HepG2 (cell line): Measurements from ENCODE around the gene TSSK6. TPM values are rescaled to one million over a fixed set of nuclear protein-coding genes. Genes with fewer than 3 reads are reported as not detected.
A peak's percentile ranks its signal among the peaks of the same experiment; 100 is the strongest.

ENCODE experiments used
- FOXA1 ChIP-seq, 2 experiments: fragments of 450-650 bp in 1 of 2; sonication (generic) in 1 of 2; formaldehyde crosslinking in 1 of 2; IDR thresholded peaks; 2 replicates each; pipeline versions ENCODE4 v1.4.0 to v1.6.1; 2016 to 2020; ENCODE audit warnings: missing genetic modification reagents in 1 of 2
- RBM39 ChIP-seq: fragments of 200-400 bp; formaldehyde crosslinking; IDR thresholded peaks from one replicate; pipeline ENCODE4 v1.6.1; 2018; ENCODE audit warnings: antibody characterized with exemption, mild to moderate bottlenecking, low read depth, low read length; ENCODE audit not compliant: poor library complexity, severe bottlenecking
- RXRB ChIP-seq: IDR thresholded peaks from 2 replicates; pipeline ENCODE4 v1.6.1; 2016; ENCODE audit warnings: borderline replicate concordance, missing genetic modification reagents, missing compliant biosample characterization
- SAP130 ChIP-seq: IDR thresholded peaks from 2 replicates; pipeline ENCODE4 v1.6.1; 2016; ENCODE audit warnings: low read depth
- ZBTB7B ChIP-seq: sonication (generic); formaldehyde crosslinking; IDR thresholded peaks from 2 replicates; pipeline ENCODE4 v1.4.0; 2020; ENCODE audit warnings: missing genetic modification reagents
- ZNF775 ChIP-seq: sonication (generic); formaldehyde crosslinking; IDR thresholded peaks from 2 replicates; pipeline ENCODE4 v1.4.0; 2020; ENCODE audit warnings: missing genetic modification reagents, mild to moderate bottlenecking, moderate library complexity, borderline replicate concordance
- polyA plus RNA-seq, 8 experiments: library from polyadenylated mRNA; depleted of rRNA in 3 of 8; stranded (reverse) in 7 of 8; unstranded in 1 of 8; fragments of >200 nt; fragmentation: Illumina TruSeq in 4 of 8; extraction: Trizol in 4 of 8; gene quantifications; 2 replicates each; pipeline versions ENCODE4 v1.2.1 to v1.2.3, GENCODE V29; 2011 to 2016; ENCODE audit warnings: low read depth in 4 of 8, missing spikeins in 1 of 8, mixed read lengths in 1 of 8; ENCODE audit not compliant: insufficient read depth in 1 of 8
- total RNA-seq, 5 experiments: library from RNA; depleted of rRNA; stranded (reverse); fragments of >200 nt; fragmentation: Illumina TruSeq; extraction: Trizol; gene quantifications; 2 replicates each; pipeline ENCODE4 v1.2.3, GENCODE V29; 2016; ENCODE audit warnings: low read depth in 1 of 5
- TF ChIP-seq, protein P1 (sequence below): sonication (generic); formaldehyde crosslinking; IDR thresholded peaks from 2 replicates; pipeline ENCODE4 v1.4.0; 2020; ENCODE audit warnings: missing genetic modification reagents
- TF ChIP-seq, protein P2 (sequence below): IDR thresholded peaks from 2 replicates; pipeline ENCODE4 v1.6.1; 2016; ENCODE audit warnings: low read depth, borderline replicate concordance
- TF ChIP-seq, protein P3 (sequence below): sonication (generic); formaldehyde crosslinking; IDR thresholded peaks from 2 replicates; pipeline ENCODE4 v1.4.0; 2020; ENCODE audit warnings: missing genetic modification reagents, borderline replicate concordance
- TF ChIP-seq, protein P4 (sequence below): sonication (generic); formaldehyde crosslinking; IDR thresholded peaks from 2 replicates; pipeline ENCODE4 v1.8.0; 2022; ENCODE audit warnings: missing genetic modification reagents, mild to moderate bottlenecking, borderline replicate concordance
- TF ChIP-seq, protein P5 (sequence below): sonication (generic); formaldehyde crosslinking; IDR thresholded peaks from 2 replicates; pipeline ENCODE4 v1.8.0; 2022; ENCODE audit warnings: missing genetic modification reagents, mild to moderate bottlenecking, moderate library complexity, borderline replicate concordance

TSSK6 gene
- total and polyA plus RNA-seq, 2 of the 13 experiments (the other 11 are each of a cell fraction or from before 2014, with no cell fraction given): 0.71 to 1.2 TPM

DNA sequence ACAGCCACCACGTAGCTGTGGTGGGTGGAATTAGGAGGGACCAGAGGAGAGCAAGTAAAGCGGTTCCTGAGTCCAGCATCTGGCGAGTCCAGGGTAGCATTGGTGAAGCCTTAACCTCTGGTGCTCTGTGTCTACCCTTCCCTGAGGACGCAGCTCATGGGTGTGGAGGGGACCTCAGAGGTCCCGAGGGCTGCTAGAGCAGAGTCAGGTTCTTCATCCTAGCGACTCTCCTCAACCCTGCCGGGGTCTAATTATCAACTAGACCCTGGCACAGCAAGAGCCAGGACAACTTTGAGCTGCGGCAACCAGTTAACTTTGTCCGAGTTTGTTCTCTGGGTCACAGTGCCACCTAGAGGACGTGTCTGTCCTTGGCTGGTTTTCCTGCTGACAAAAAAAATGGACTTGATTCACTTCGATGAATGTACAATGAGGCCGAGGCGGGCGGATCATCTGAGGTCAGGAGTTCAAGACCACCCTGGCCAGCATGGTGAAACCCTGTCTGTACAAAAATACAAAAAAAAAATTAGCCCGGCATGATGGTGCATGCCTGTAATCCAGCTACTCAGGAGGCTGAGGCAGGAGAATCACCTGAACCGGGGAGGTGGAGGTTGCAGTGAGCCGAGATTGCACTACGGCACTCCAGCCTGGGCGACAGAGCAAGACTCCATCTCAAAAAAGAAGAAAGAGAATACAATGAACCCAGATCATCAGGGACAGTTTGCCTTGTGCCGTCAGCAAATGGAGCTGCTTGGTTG lies 25.0 kb downstream of the TSSK6 start (continued):
- TF ChIP-seq, protein P1, sequence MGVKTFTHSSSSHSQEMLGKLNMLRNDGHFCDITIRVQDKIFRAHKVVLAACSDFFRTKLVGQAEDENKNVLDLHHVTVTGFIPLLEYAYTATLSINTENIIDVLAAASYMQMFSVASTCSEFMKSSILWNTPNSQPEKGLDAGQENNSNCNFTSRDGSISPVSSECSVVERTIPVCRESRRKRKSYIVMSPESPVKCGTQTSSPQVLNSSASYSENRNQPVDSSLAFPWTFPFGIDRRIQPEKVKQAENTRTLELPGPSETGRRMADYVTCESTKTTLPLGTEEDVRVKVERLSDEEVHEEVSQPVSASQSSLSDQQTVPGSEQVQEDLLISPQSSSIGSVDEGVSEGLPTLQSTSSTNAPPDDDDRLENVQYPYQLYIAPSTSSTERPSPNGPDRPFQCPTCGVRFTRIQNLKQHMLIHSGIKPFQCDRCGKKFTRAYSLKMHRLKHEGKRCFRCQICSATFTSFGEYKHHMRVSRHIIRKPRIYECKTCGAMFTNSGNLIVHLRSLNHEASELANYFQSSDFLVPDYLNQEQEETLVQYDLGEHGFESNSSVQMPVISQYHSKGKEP (CRISPR knock-in tag): 0 out of 2 replicates have a peak, but pooled peaks have one; percentile 19
- no peak for TF ChIP-seq ZNF775 (CRISPR knock-in tag)
- TF ChIP-seq, protein P2, sequence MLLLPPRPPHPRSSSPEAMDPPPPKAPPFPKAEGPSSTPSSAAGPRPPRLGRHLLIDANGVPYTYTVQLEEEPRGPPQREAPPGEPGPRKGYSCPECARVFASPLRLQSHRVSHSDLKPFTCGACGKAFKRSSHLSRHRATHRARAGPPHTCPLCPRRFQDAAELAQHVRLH (CRISPR knock-in tag): no peak
- peak; percentile 43; the same call in 1 of the 2 replicates for TF ChIP-seq SAP130 (CRISPR knock-in tag)
- TF ChIP-seq, protein P3, sequence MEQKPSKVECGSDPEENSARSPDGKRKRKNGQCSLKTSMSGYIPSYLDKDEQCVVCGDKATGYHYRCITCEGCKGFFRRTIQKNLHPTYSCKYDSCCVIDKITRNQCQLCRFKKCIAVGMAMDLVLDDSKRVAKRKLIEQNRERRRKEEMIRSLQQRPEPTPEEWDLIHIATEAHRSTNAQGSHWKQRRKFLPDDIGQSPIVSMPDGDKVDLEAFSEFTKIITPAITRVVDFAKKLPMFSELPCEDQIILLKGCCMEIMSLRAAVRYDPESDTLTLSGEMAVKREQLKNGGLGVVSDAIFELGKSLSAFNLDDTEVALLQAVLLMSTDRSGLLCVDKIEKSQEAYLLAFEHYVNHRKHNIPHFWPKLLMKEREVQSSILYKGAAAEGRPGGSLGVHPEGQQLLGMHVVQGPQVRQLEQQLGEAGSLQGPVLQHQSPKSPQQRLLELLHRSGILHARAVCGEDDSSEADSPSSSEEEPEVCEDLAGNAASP (CRISPR knock-in tag): peak; percentile 43; the same call in 1 of the 2 replicates
- TF ChIP-seq, protein P4, sequence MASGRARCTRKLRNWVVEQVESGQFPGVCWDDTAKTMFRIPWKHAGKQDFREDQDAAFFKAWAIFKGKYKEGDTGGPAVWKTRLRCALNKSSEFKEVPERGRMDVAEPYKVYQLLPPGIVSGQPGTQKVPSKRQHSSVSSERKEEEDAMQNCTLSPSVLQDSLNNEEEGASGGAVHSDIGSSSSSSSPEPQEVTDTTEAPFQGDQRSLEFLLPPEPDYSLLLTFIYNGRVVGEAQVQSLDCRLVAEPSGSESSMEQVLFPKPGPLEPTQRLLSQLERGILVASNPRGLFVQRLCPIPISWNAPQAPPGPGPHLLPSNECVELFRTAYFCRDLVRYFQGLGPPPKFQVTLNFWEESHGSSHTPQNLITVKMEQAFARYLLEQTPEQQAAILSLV: no peak
- TF ChIP-seq RBM39: no peak
- no peak for TF ChIP-seq FOXA1 (IDR thresholded peaks at IDR 0.05)
- 0 out of 2 replicates have a peak, but pooled peaks have one; percentile 13 for TF ChIP-seq FOXA1 (CRISPR knock-in tag; IDR thresholded peaks at IDR 0.05)
- TF ChIP-seq ZBTB7B (CRISPR knock-in tag): 0 out of 2 replicates have a peak, but pooled peaks have one; percentile 31
- peak; percentile 49; the same call in 1 of the 2 replicates for TF ChIP-seq RXRB (CRISPR knock-in tag)
- TF ChIP-seq, protein P5, sequence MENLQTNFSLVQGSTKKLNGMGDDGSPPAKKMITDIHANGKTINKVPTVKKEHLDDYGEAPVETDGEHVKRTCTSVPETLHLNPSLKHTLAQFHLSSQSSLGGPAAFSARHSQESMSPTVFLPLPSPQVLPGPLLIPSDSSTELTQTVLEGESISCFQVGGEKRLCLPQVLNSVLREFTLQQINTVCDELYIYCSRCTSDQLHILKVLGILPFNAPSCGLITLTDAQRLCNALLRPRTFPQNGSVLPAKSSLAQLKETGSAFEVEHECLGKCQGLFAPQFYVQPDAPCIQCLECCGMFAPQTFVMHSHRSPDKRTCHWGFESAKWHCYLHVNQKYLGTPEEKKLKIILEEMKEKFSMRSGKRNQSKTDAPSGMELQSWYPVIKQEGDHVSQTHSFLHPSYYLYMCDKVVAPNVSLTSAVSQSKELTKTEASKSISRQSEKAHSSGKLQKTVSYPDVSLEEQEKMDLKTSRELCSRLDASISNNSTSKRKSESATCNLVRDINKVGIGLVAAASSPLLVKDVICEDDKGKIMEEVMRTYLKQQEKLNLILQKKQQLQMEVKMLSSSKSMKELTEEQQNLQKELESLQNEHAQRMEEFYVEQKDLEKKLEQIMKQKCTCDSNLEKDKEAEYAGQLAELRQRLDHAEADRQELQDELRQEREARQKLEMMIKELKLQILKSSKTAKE (CRISPR knock-in tag): no peak
